Measurements from ENCODE around the gene COLEC12. TPM values are rescaled to one million over a fixed set of nuclear protein-coding genes. Genes with fewer than 3 reads are reported as not detected.

COLEC12 gene
- total and polyA plus RNA-seq, 8 donors, result 0.35 to 5.5 (median 1.3) TPM

GRCh38 chr18:388200-388599, 112.3 kb downstream of the COLEC12 start:
- H3K4me3 ChIP-seq, result no peak overlapping the region
- TF ChIP-seq CTCF (IDR thresholded peaks at IDR 0.05), result no peak
- H3K36me3 ChIP-seq, result no peaks in the 10 kb centered on the region
- H3K27ac ChIP-seq, result no peak overlapping the region
- ATAC-seq (no peak), FAIRE-seq (no peak), DNase-seq (no peak)
- H3K4me1 ChIP-seq, result no peaks in the 10 kb centered on the region
- WGBS, 2 donors, result 86% methylated on average over 5 of the region's 5 CpGs
- H3K27me3 ChIP-seq, result no peaks in the 10 kb centered on the region
- intact Hi-C loops (cut with DNase I), result no loop called here
- no peaks in the 10 kb centered on the region for H3K9me3 ChIP-seq

GRCh38 chr18:386994-387393, 113.5 kb downstream of the COLEC12 start:
- no peak overlapping the region for H3K4me3 ChIP-seq
- H3K27me3 ChIP-seq, result no peaks in the 10 kb centered on the region
- TF ChIP-seq CTCF (IDR thresholded peaks at IDR 0.05), result no peak
- 87 to 94% methylated on average over 6 of the region's 6 CpGs for WGBS, 2 donors
- no peaks in the 10 kb centered on the region for H3K36me3 ChIP-seq
- no peak for ATAC-seq
- intact Hi-C loops (cut with DNase I), result no loop called here
- DNase-seq, result no peak
- no peaks in the 10 kb centered on the region for H3K9me3 ChIP-seq
- FAIRE-seq, result no peak
- no peak overlapping the region for H3K27ac ChIP-seq
- no peaks in the 10 kb centered on the region for H3K4me1 ChIP-seq

- no peak overlapping the region for H3K27ac ChIP-seq
- FAIRE-seq (no peak), ATAC-seq (no peak), DNase-seq (no peak)
- TF ChIP-seq CTCF (IDR thresholded peaks at IDR 0.05), result no peak
- intact Hi-C loops (cut with DNase I), result no loop called here
- H3K4me3 ChIP-seq, result no peak overlapping the region
- H3K27me3 ChIP-seq, result no peaks in the 10 kb centered on the region
- no peaks in the 10 kb centered on the region for H3K9me3 ChIP-seq
- H3K36me3 ChIP-seq, result no peaks in the 10 kb centered on the region
- WGBS, 2 donors, result 72 to 85% methylated on average over 2 of the region's 2 CpGs
- H3K4me1 ChIP-seq, result no peaks in the 10 kb centered on the region
Measured at GRCh38 chr18:384897-385296, 115.6 kb downstream of the COLEC12 start.

- WGBS, 2 donors, result 80 to 84% methylated on average over 3 of the region's 3 CpGs
- no peak for DNase-seq
- Histone ChIP-seq H3K27ac (no peak overlapping the region), H3K4me1 (peaks cover 4 to 7% (median 6%) of the 10 kb centered on the region in 3 donors), H3K27me3 (no peaks in the 10 kb centered on the region), H3K9me3 (no peaks in the 10 kb centered on the region), H3K36me3 (no peaks in the 10 kb centered on the region), H3K4me3 (no peak overlapping the region)
- no peak for ATAC-seq
- intact Hi-C loops (cut with DNase I), result no loop called here
- no peak for FAIRE-seq
- TF ChIP-seq CTCF (IDR thresholded peaks at IDR 0.05), result no peak
Measured at GRCh38 chr18:383135-383534, 117.4 kb downstream of the COLEC12 start.

GRCh38 chr18:382423-382984, 118.0 kb downstream of the COLEC12 start:
- ATAC-seq, result no peak
- Histone ChIP-seq H3K4me1 (peaks cover 7 to 8% (median 7%) of the 10 kb centered on the region in 3 donors), H3K4me3 (no peak overlapping the region), H3K9me3 (no peaks in the 10 kb centered on the region), H3K27me3 (no peaks in the 10 kb centered on the region), H3K36me3 (no peaks in the 10 kb centered on the region), H3K27ac (no peak overlapping the region)
- WGBS, 2 donors, result 70 to 71% methylated on average over 3 of the region's 3 CpGs
- FAIRE-seq, result no peak
- no peak for TF ChIP-seq CTCF (IDR thresholded peaks at IDR 0.05)
- intact Hi-C loops (cut with DNase I), result no loop called here
- no peak for DNase-seq
